H9 (cell line): Measurements from ENCODE around the gene CEP63. TPM values are rescaled to one million over a fixed set of nuclear protein-coding genes. Genes with fewer than 3 reads are reported as not detected.

Source experiments
- DNase-seq: peaks from one replicate; pipeline ENCODE4 v3.0.0-alpha.2; 2017
- H2AFZ ChIP-seq: one replicate; pipeline ENCODE4 v1.6.1; 2013; ENCODE audit warnings: mild to moderate bottlenecking, low read length, control low read depth, moderate library complexity
- H2AK5ac ChIP-seq: 2 replicates; pipeline ENCODE4 v1.6.1; 2013; ENCODE audit warnings: low read length, control low read depth, mixed read lengths; ENCODE audit not compliant: insufficient read length
- H2BK120ac ChIP-seq: one replicate; pipeline ENCODE4 v1.6.1; 2013; ENCODE audit warnings: low read depth, mild to moderate bottlenecking, low read length, control low read depth, inconsistent platforms; ENCODE audit not compliant: poor library complexity, severe bottlenecking
- H2BK12ac ChIP-seq: 2 replicates; pipeline ENCODE4 v1.6.1; 2013; ENCODE audit warnings: low read length, control low read depth, mixed read lengths, low read depth; ENCODE audit not compliant: insufficient read length
- H2BK15ac ChIP-seq: 2 replicates; pipeline ENCODE4 v1.6.1; 2013; ENCODE audit warnings: low read depth, low read length, control low read depth
- H2BK20ac ChIP-seq: one replicate; pipeline ENCODE4 v1.6.1; 2013; ENCODE audit warnings: low read depth, mild to moderate bottlenecking, low read length, control low read depth, inconsistent platforms; ENCODE audit not compliant: poor library complexity, severe bottlenecking
- H2BK5ac ChIP-seq: 2 replicates; pipeline ENCODE4 v1.6.1; 2013; ENCODE audit warnings: low read length, control low read depth, mixed read lengths; ENCODE audit not compliant: insufficient read length
- H3K14ac ChIP-seq: 2 replicates; pipeline ENCODE4 v1.6.1; 2013; ENCODE audit warnings: low read length, control low read depth; ENCODE audit not compliant: insufficient read depth
- H3K18ac ChIP-seq: 2 replicates; pipeline ENCODE4 v1.6.1; 2013; ENCODE audit warnings: low read depth, mild to moderate bottlenecking, mixed read lengths, low read length, control low read depth; ENCODE audit not compliant: insufficient read length
- H3K23ac ChIP-seq: 2 replicates; pipeline ENCODE4 v1.6.1; 2013; ENCODE audit warnings: low read length, control low read depth, mixed read lengths, low read depth; ENCODE audit not compliant: insufficient read length
- H3K23me2 ChIP-seq: 2 replicates; pipeline ENCODE4 v1.6.1; 2013; ENCODE audit warnings: low read depth, mild to moderate bottlenecking, mixed read lengths, low read length, control low read depth; ENCODE audit not compliant: insufficient read length, poor library complexity, severe bottlenecking
- H3K27ac ChIP-seq: 2 replicates; pipeline ENCODE4 v1.5.1; 2013; ENCODE audit warnings: low read length, control low read depth, mixed read lengths, low read depth; ENCODE audit not compliant: insufficient read length
- H3K27me3 ChIP-seq: 2 replicates; pipeline ENCODE4 v1.6.1; 2013; ENCODE audit warnings: low read length, control low read depth, inconsistent platforms; ENCODE audit not compliant: insufficient read depth
- H3K4ac ChIP-seq: 2 replicates; pipeline ENCODE4 v1.6.1; 2013; ENCODE audit warnings: low read depth, mild to moderate bottlenecking, control low read depth, inconsistent platforms, low read length, moderate library complexity
- H3K4me1 ChIP-seq: 2 replicates; pipeline ENCODE4 v1.6.1; 2013; ENCODE audit warnings: low read length, control low read depth, inconsistent platforms; ENCODE audit not compliant: insufficient read depth
- H3K4me2 ChIP-seq: 2 replicates; pipeline ENCODE4 v1.6.1; 2013; ENCODE audit warnings: low read length, control low read depth, mixed read lengths; ENCODE audit not compliant: insufficient read length, insufficient read depth
- H3K56ac ChIP-seq: 2 replicates; pipeline ENCODE4 v1.6.1; 2013; ENCODE audit warnings: low read depth, mild to moderate bottlenecking, mixed read lengths, low read length, control low read depth; ENCODE audit not compliant: insufficient read length
- H3K79me1 ChIP-seq: 2 replicates; pipeline ENCODE4 v1.6.1; 2013; ENCODE audit warnings: low read depth, mild to moderate bottlenecking, moderate library complexity, low read length, control low read depth, inconsistent platforms; ENCODE audit not compliant: insufficient read depth, poor library complexity, severe bottlenecking
- H3K79me2 ChIP-seq: 2 replicates; pipeline ENCODE4 v1.6.1; 2013; ENCODE audit warnings: low read length, control low read depth, inconsistent platforms; ENCODE audit not compliant: insufficient read depth
- H3K9ac ChIP-seq: 2 replicates; pipeline ENCODE4 v1.6.1; 2013; ENCODE audit warnings: low read length, control low read depth, mixed read lengths; ENCODE audit not compliant: insufficient read length; ENCODE audit errors: extremely low read depth
- H3K9me3 ChIP-seq: one replicate; pipeline ENCODE4 v1.6.1; 2013; ENCODE audit warnings: low read depth, low read length, inconsistent platforms; ENCODE audit not compliant: control insufficient read depth
- H3T11ph ChIP-seq: one replicate; pipeline ENCODE4 v1.6.1; 2013; ENCODE audit warnings: mild to moderate bottlenecking, low read length, control low read depth, inconsistent platforms
- H4K20me1 ChIP-seq: one replicate; pipeline ENCODE4 v1.6.1; 2013; ENCODE audit not compliant: control insufficient read depth, insufficient read length, insufficient read depth
- H4K5ac ChIP-seq: 2 replicates; pipeline ENCODE4 v1.6.1; 2013; ENCODE audit warnings: low read depth, mild to moderate bottlenecking, mixed read lengths, low read length, control low read depth; ENCODE audit not compliant: insufficient read length
- H4K8ac ChIP-seq: replicated peaks from 2 replicates; pipeline ENCODE4 v1.6.1; 2013; ENCODE audit warnings: low read length, control low read depth, mixed read lengths, low read depth; ENCODE audit not compliant: insufficient read length
- H4K91ac ChIP-seq: 2 replicates; pipeline ENCODE4 v1.6.1; 2013; ENCODE audit warnings: low read depth, mild to moderate bottlenecking, moderate library complexity, mixed read lengths, low read length, control low read depth; ENCODE audit not compliant: insufficient read length
- H3K27ac Mint-ChIP-seq, 3 experiments: 2 replicates in 2 of 3; 3 replicates in 1 of 3; pipeline ENCODE4 v1.8.0; 2020 to 2021; ENCODE audit warnings: mixed read lengths in 3 of 3, mild to moderate bottlenecking in 1 of 3, moderate library complexity in 1 of 3
- H3K27me3 Mint-ChIP-seq: 2 replicates; pipeline ENCODE4 v1.8.0; 2021; ENCODE audit warnings: low read depth, mild to moderate bottlenecking, moderate library complexity, mixed read lengths
- H3K36me3 Mint-ChIP-seq, 3 experiments: 2 replicates in 2 of 3; 3 replicates in 1 of 3; pipeline ENCODE4 v1.8.0; 2020 to 2021; ENCODE audit warnings: low read depth in 3 of 3, mixed read lengths in 3 of 3; ENCODE audit not compliant: insufficient read depth in 1 of 3
- H3K4me1 Mint-ChIP-seq, 2 experiments: 2 replicates each; pipeline ENCODE4 v1.8.0; 2020; ENCODE audit warnings: mixed read lengths in 2 of 2
- H3K4me3 Mint-ChIP-seq, 2 experiments: 2 replicates in 1 of 2; 3 replicates in 1 of 2; pipeline ENCODE4 v1.8.0; 2020 to 2021; ENCODE audit warnings: mild to moderate bottlenecking in 2 of 2, mixed read lengths in 2 of 2, moderate library complexity in 1 of 2
- H3K9me3 Mint-ChIP-seq, 2 experiments: 2 replicates in 1 of 2; 3 replicates in 1 of 2; pipeline ENCODE4 v1.8.0; 2020; ENCODE audit warnings: mild to moderate bottlenecking in 2 of 2, mixed read lengths in 2 of 2, moderate library complexity in 1 of 2
- CTCF ChIP-seq: fragments of 200-600 bp; sonication (generic); conservative IDR thresholded peaks from 3 replicates; pipeline ENCODE4 v1.8.0; 2021; ENCODE audit warnings: antibody characterized with exemption, mild to moderate bottlenecking
- WGBS: extraction: QIAGEN DNeasy Blood & Tissue Kit; methylation state at CpG from one replicate; pipeline ENCODE4 v1.1.7; 2013; ENCODE audit warnings: missing lambda C conversion rate, low lambda C conversion rate, mixed read lengths; ENCODE audit not compliant: insufficient read length; ENCODE audit errors: extremely low coverage; 5-methylcytosine and 5-hydroxymethylcytosine counted together
- total RNA-seq: library from RNA; stranded (reverse); gene quantifications from 2 replicates; pipeline ENCODE4 v1.2.1, GENCODE V29; 2021

The CEP63 gene
- total RNA-seq, 1 experiment from 2014 or later: 16.2 TPM

- Histone ChIP-seq H3K27ac (no peak overlapping the region), H4K20me1 (no peaks in the 10 kb centered on the region), H3K4me2 (no peak overlapping the region), H3K79me2 (no peaks in the 10 kb centered on the region; the same call in 1 of the 2 replicates), H3K27me3 (no peaks in the 10 kb centered on the region), H2AFZ (no peak overlapping the region), H3K4me1 (no peaks in the 10 kb centered on the region), H3K23me2 (no peaks in the 10 kb centered on the region), H2BK15ac (no peak overlapping the region), H3T11ph (no peak overlapping the region), H4K5ac (no peak overlapping the region), H3K14ac (no peak overlapping the region), H3K9ac (no peak overlapping the region), H2BK20ac (no peak overlapping the region), H2BK12ac (no peak overlapping the region), H2BK5ac (no peak overlapping the region), H2BK120ac (no peak overlapping the region), H4K8ac (no peak overlapping the region), H4K91ac (no peak overlapping the region), H3K18ac (no peak overlapping the region), H2AK5ac (no peak overlapping the region), H3K79me1 (no peaks in the 10 kb centered on the region), H3K23ac (no peak overlapping the region), H3K56ac (no peak overlapping the region), H3K4ac (no peak overlapping the region), H3K9me3 (no peaks in the 10 kb centered on the region)
- H3K4me3 Mint-ChIP-seq: no peak overlapping the region
- peaks cover 5 to 8% of the 10 kb centered on the region in 2 experiments for H3K9me3 Mint-ChIP-seq
- peaks cover 3 to 9% of the 10 kb centered on the region in 2 experiments; a peak in 2 of 4 replicates for H3K4me1 Mint-ChIP-seq
- no peak overlapping the region for H3K27ac Mint-ChIP-seq
- peaks cover 3 to 22% (median 9%) of the 10 kb centered on the region in 3 experiments; a peak in 6 of 7 replicates for H3K36me3 Mint-ChIP-seq
- no CpG with 5 or more reads among the region's 3 CpGs for WGBS
- DNase-seq: no peak
- H3K27me3 Mint-ChIP-seq: no peaks in the 10 kb centered on the region
- no peak for TF ChIP-seq CTCF
These were observed 31.0 kb downstream of the CEP63 start for GRCh38 chr3:134516905-134517304.
